Mononuclear cell (primary cell): ENCODE data around the gene GPC6. TPM values are rescaled to one million over a fixed set of nuclear protein-coding genes. Genes with fewer than 3 reads are reported as not detected.

Source experiments
- H3K27me3 ChIP-seq: 2 replicates; pipeline ENCODE4 v1.6.0; 2011; ENCODE audit warnings: low read length, control low read depth; ENCODE audit not compliant: insufficient read depth
- H3K4me1 ChIP-seq: 2 replicates; pipeline ENCODE4 v1.5.1; 2011; ENCODE audit warnings: mild to moderate bottlenecking, low read length, control low read depth; ENCODE audit not compliant: insufficient read depth
- H3K4me3 ChIP-seq: 2 replicates; pipeline ENCODE4 v1.5.1; 2011; ENCODE audit warnings: mild to moderate bottlenecking, low read length, moderate library complexity
- H3K9me3 ChIP-seq: 2 replicates; pipeline ENCODE4 v1.5.1; 2011; ENCODE audit warnings: low read depth, mild to moderate bottlenecking, control low read depth, low read length
- total RNA-seq: library from RNA; depleted of rRNA; stranded (reverse); fragments of >200 nt; gene quantifications from one replicate; pipeline ENCODE4 v1.2.3, GENCODE V29; 2012

Gene GPC6
- total RNA-seq, 1 donor = 0.31 TPM

- no peak overlapping the region for H3K4me3 ChIP-seq
- no peaks in the 10 kb centered on the region for H3K4me1 ChIP-seq
- H3K9me3 ChIP-seq = no peaks in the 10 kb centered on the region
- no peaks in the 10 kb centered on the region for H3K27me3 ChIP-seq
These were observed 1155.9 kb downstream of the GPC6 start for GRCh38 chr13:94382517-94382916.

GRCh38 chr13:94382960-94383359 is 1156.4 kb downstream of the GPC6 start:
- Histone ChIP-seq H3K4me1 (no peaks in the 10 kb centered on the region), H3K4me3 (no peak overlapping the region)

GRCh38 chr13:94384231-94384905 is 1157.8 kb downstream of the GPC6 start:
- Histone ChIP-seq H3K9me3 (no peaks in the 10 kb centered on the region), H3K27me3 (no peaks in the 10 kb centered on the region), H3K4me1 (no peaks in the 10 kb centered on the region), H3K4me3 (no peak overlapping the region)

More at GRCh38 chr13:94382960-94383359, 1156.4 kb downstream of the GPC6 start:
- Histone ChIP-seq H3K27me3 (no peaks in the 10 kb centered on the region), H3K9me3 (no peaks in the 10 kb centered on the region)

GRCh38 chr13:94387047-94387446 is 1160.4 kb downstream of the GPC6 start:
- Histone ChIP-seq H3K4me3 (no peak overlapping the region), H3K27me3 (no peaks in the 10 kb centered on the region), H3K9me3 (no peaks in the 10 kb centered on the region), H3K4me1 (no peaks in the 10 kb centered on the region)

GRCh38 chr13:94389604-94390351 is 1163.2 kb downstream of the GPC6 start:
- no peaks in the 10 kb centered on the region for H3K4me1 ChIP-seq
- H3K9me3 ChIP-seq = no peaks in the 10 kb centered on the region
- no peaks in the 10 kb centered on the region for H3K27me3 ChIP-seq
- no peak overlapping the region for H3K4me3 ChIP-seq

- Histone ChIP-seq H3K27me3 (no peaks in the 10 kb centered on the region), H3K4me1 (no peaks in the 10 kb centered on the region), H3K4me3 (no peak overlapping the region), H3K9me3 (no peaks in the 10 kb centered on the region)
These were observed 1164.3 kb downstream of the GPC6 start for GRCh38 chr13:94390881-94391280.

GRCh38 chr13:94394723-94395122 is 1168.1 kb downstream of the GPC6 start:
- Histone ChIP-seq H3K9me3 (no peaks in the 10 kb centered on the region), H3K27me3 (no peaks in the 10 kb centered on the region), H3K4me3 (no peak overlapping the region), H3K4me1 (no peaks in the 10 kb centered on the region)

GRCh38 chr13:94395860-94396259 is 1169.3 kb downstream of the GPC6 start:
- Histone ChIP-seq H3K4me1 (no peaks in the 10 kb centered on the region), H3K9me3 (no peaks in the 10 kb centered on the region), H3K4me3 (no peak overlapping the region)

GRCh38 chr13:94399812-94400211 is 1173.2 kb downstream of the GPC6 start:
- Histone ChIP-seq H3K4me3 (no peak overlapping the region), H3K27me3 (no peaks in the 10 kb centered on the region), H3K4me1 (no peaks in the 10 kb centered on the region), H3K9me3 (no peaks in the 10 kb centered on the region)

More at GRCh38 chr13:94395860-94396259, 1169.3 kb downstream of the GPC6 start:
- no peaks in the 10 kb centered on the region for H3K27me3 ChIP-seq

- no peaks in the 10 kb centered on the region for H3K27me3 ChIP-seq
- H3K4me1 ChIP-seq = no peaks in the 10 kb centered on the region
- no peaks in the 10 kb centered on the region for H3K9me3 ChIP-seq
- H3K4me3 ChIP-seq = no peak overlapping the region
These were observed 1174.3 kb downstream of the GPC6 start for GRCh38 chr13:94400874-94401273.

- Histone ChIP-seq H3K9me3 (no peaks in the 10 kb centered on the region), H3K4me3 (no peak overlapping the region), H3K4me1 (no peaks in the 10 kb centered on the region), H3K27me3 (no peaks in the 10 kb centered on the region)
These were observed 1181.9 kb downstream of the GPC6 start for GRCh38 chr13:94408314-94409036.

- Histone ChIP-seq H3K9me3 (no peaks in the 10 kb centered on the region), H3K4me1 (no peaks in the 10 kb centered on the region), H3K4me3 (no peak overlapping the region), H3K27me3 (no peaks in the 10 kb centered on the region)
These were observed 1185.1 kb downstream of the GPC6 start for GRCh38 chr13:94411747-94412146.

- Histone ChIP-seq H3K9me3 (no peaks in the 10 kb centered on the region), H3K27me3 (no peaks in the 10 kb centered on the region), H3K4me3 (no peak overlapping the region), H3K4me1 (no peaks in the 10 kb centered on the region)
These were observed 1186.4 kb downstream of the GPC6 start for GRCh38 chr13:94412870-94413597.

GRCh38 chr13:94413598-94413944 is 1187.0 kb downstream of the GPC6 start:
- Histone ChIP-seq H3K27me3 (no peaks in the 10 kb centered on the region), H3K9me3 (no peaks in the 10 kb centered on the region), H3K4me3 (no peak overlapping the region), H3K4me1 (no peaks in the 10 kb centered on the region)

GRCh38 chr13:94414141-94414540 is 1187.5 kb downstream of the GPC6 start:
- Histone ChIP-seq H3K4me3 (no peak overlapping the region), H3K4me1 (no peaks in the 10 kb centered on the region), H3K9me3 (no peaks in the 10 kb centered on the region), H3K27me3 (no peaks in the 10 kb centered on the region)
